Glutamatergic neuron (in vitro differentiated cells): ENCODE measurements around the gene NCF2. TPM values are rescaled to one million over a fixed set of nuclear protein-coding genes. Genes with fewer than 3 reads are reported as not detected.

ENCODE experiments used
- DNase-seq: peaks from one replicate; pipeline ENCODE4 v3.0.0; 2022
- H3K27ac Mint-ChIP-seq: one replicate; pipeline ENCODE4 v1.8.0; 2020; ENCODE audit warnings: mild to moderate bottlenecking, mixed read lengths, inconsistent platforms; ENCODE audit not compliant: unreplicated experiment
- H3K27me3 Mint-ChIP-seq: one replicate; pipeline ENCODE4 v1.8.0; 2020; ENCODE audit warnings: mild to moderate bottlenecking, moderate library complexity, mixed read lengths, inconsistent platforms; ENCODE audit not compliant: unreplicated experiment
- H3K36me3 Mint-ChIP-seq: one replicate; pipeline ENCODE4 v1.8.0; 2020; ENCODE audit warnings: mild to moderate bottlenecking, mixed read lengths, inconsistent platforms; ENCODE audit not compliant: unreplicated experiment
- H3K4me1 Mint-ChIP-seq: one replicate; pipeline ENCODE4 v1.8.0; 2020; ENCODE audit warnings: mild to moderate bottlenecking, low read depth, mixed read lengths, inconsistent platforms; ENCODE audit not compliant: unreplicated experiment
- H3K4me3 Mint-ChIP-seq: one replicate; pipeline ENCODE4 v1.8.0; 2020; ENCODE audit warnings: mild to moderate bottlenecking, mixed read lengths, inconsistent platforms; ENCODE audit not compliant: unreplicated experiment
- H3K9me3 Mint-ChIP-seq: one replicate; pipeline ENCODE4 v1.8.0; 2020; ENCODE audit warnings: mild to moderate bottlenecking, moderate library complexity, mixed read lengths, inconsistent platforms; ENCODE audit not compliant: unreplicated experiment
- total RNA-seq: library from RNA; stranded (reverse); fragmentation: NEBNext Ultra II Directional; extraction: Animal tissue kit (Norgen Biotek cat#: 25700); gene quantifications from one replicate; pipeline ENCODE4 v1.2.1, GENCODE V29; 2021; ENCODE audit not compliant: unreplicated experiment
- TF ChIP-seq, protein P1 (sequence below): fragments of 200-600 bp; sonication (generic); IDR thresholded peaks from one replicate; pipeline ENCODE4 v1.5.0; 2021; ENCODE audit not compliant: partially characterized antibody, unreplicated experiment

The NCF2 gene
- total RNA-seq, 1 donor from 2014 or later = not detected

DNA sequence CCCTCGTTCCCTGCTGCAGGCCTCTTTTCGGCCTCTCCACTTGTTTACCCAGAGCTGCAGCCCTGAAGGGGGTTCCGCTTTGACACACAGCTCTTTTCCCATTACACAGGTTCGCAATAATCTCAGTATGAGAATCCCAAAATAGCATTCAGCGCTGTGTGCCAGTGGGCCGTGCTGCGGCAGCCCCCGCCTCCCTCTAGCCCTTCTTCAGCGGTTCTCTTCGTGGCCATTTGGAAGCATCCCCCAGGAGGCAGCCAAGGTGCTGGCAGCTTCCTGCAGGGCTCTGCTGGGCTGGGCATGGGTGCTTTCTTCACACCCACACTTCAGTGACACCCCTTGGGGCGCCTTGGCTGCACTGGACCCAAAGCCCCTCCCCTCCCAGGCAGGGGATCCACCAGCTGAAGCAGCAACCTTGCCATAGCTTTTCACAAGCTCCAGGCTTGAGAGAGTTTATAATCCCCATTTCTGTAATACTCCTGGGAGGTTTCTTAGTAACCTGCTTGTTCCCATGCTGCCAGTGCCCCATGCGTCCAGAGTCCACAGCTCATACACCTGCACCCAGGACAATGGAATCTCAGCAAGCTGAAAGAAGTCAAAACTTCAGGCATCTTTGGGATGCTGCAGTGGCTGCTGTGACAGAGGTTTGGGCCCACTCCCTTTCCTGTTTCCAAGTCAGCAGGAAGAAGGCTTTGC is 8.1 kb downstream of the NCF2 start:
- Mint-ChIP-seq H3K27me3 (peaks cover 3% of the 10 kb centered on the region), H3K36me3 (no peaks in the 10 kb centered on the region), H3K9me3 (peaks cover 1% of the 10 kb centered on the region), H3K4me3 (no peak overlapping the region), H3K4me1 (peaks cover 7% of the 10 kb centered on the region), H3K27ac (no peak overlapping the region)
- TF ChIP-seq, protein P1, sequence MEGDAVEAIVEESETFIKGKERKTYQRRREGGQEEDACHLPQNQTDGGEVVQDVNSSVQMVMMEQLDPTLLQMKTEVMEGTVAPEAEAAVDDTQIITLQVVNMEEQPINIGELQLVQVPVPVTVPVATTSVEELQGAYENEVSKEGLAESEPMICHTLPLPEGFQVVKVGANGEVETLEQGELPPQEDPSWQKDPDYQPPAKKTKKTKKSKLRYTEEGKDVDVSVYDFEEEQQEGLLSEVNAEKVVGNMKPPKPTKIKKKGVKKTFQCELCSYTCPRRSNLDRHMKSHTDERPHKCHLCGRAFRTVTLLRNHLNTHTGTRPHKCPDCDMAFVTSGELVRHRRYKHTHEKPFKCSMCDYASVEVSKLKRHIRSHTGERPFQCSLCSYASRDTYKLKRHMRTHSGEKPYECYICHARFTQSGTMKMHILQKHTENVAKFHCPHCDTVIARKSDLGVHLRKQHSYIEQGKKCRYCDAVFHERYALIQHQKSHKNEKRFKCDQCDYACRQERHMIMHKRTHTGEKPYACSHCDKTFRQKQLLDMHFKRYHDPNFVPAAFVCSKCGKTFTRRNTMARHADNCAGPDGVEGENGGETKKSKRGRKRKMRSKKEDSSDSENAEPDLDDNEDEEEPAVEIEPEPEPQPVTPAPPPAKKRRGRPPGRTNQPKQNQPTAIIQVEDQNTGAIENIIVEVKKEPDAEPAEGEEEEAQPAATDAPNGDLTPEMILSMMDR = no peak
- no peak for DNase-seq

DNA sequence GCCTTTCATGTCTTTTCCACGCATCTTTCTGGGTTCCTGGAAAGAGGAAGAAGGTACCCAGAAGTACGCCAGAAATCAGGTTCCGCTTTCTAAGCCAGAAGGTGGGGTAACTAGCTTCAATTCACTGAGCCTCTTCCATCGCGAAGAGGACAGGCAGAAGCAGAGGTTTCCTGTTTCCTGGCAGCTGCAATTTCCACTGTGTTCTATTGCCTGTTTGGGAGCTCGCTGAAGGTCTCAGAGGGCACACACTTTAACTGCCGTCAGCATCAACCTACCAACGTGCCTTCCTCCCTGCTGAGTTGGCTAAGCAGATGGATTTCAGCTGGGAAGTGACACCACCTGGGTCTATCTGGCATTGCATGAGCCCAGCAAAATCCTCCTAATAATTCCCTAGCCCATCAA is 10.0 kb downstream of the NCF2 start:
- Mint-ChIP-seq H3K4me3 (no peak overlapping the region), H3K4me1 (peaks cover 15% of the 10 kb centered on the region), H3K36me3 (no peaks in the 10 kb centered on the region), H3K27me3 (peaks cover 2% of the 10 kb centered on the region), H3K9me3 (peaks cover 1% of the 10 kb centered on the region), H3K27ac (no peak overlapping the region)
- DNase-seq = no peak
- TF ChIP-seq, protein P1 = no peak

DNA sequence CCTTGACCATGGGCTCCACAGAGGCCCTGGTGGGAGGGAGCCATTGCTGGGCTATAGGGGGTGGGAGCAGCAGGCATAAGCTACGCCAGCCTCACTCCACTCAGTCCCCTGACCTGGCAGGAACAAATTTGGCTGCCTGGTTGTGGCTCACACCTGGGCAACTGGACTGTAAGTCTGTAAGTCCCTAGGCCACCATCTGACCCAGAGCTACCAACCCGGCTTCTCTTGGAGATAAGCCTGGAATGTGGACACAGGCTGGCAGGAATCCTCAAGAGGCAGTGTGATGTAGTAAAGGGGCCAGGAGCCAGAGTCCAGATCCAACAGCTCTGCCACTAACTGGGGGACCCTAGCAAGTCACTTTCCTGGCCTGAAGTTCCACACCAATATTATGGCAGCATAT is 11.4 kb downstream of the NCF2 start:
- H3K36me3 Mint-ChIP-seq = no peaks in the 10 kb centered on the region
- no peak overlapping the region for H3K4me3 Mint-ChIP-seq
- TF ChIP-seq, protein P1 = no peak
- H3K27me3 Mint-ChIP-seq = peaks cover 4% of the 10 kb centered on the region
- no peak for DNase-seq
- no peak overlapping the region for H3K27ac Mint-ChIP-seq
- peaks cover 1% of the 10 kb centered on the region for H3K9me3 Mint-ChIP-seq
- peaks cover 17% of the 10 kb centered on the region for H3K4me1 Mint-ChIP-seq

DNA sequence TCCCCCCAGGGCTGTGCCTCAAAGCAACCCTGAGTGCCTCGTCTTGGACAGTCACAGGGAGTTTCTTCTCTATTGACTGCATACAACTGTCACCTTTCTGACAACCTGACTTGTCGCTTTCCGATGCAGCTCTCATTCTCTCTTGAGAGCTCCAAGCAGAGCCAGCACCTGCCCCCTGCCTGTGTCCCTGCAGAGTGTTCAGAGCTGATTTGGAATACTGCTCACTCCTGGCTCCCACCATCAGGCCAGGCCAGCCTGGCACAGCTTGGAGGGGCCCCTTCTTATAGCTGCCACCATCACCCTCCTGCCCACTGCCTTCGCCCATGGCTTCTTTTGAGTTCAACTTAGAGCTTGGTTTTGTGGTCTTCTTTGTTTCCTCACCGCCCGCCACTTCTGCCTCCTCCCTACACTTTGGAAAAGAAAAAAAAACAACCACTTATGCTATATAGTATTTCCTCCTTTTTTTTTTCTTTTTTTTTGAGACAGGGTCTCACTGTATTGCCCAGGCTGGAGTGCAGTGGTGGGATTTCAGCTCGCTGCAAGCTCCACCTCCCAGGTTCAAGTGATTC is 12.3 kb downstream of the NCF2 start:
- Mint-ChIP-seq H3K4me1 (peaks cover 17% of the 10 kb centered on the region), H3K27me3 (peaks cover 2% of the 10 kb centered on the region), H3K36me3 (no peaks in the 10 kb centered on the region), H3K9me3 (no peaks in the 10 kb centered on the region), H3K4me3 (no peak overlapping the region), H3K27ac (peak overlapping the region; percentile 44)
- DNase-seq = no peak
- TF ChIP-seq, protein P1 = no peak

DNA sequence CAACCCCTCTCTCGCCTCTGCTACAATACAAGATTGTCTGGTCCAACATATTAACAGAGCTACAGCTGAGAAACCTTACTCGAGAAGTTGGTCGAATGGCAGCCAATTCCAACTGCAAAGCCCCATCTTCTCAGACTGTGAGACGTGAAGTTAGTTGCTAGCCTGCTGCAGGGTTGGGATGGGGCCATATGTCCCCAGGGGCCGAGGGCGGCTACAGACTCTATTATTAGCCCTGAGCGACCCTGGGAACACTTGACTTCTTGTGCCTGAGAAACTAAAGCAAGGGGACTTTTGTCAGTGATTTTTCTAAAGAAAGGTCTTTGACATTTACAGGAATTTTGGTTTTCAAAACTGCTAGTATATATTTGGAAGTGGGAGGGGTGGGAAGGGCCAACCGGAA is 13.7 kb downstream of the NCF2 start:
- TF ChIP-seq, protein P1 = no peak
- Mint-ChIP-seq H3K4me1 (peaks cover 17% of the 10 kb centered on the region), H3K27me3 (peaks cover 4% of the 10 kb centered on the region), H3K27ac (no peak overlapping the region), H3K36me3 (no peaks in the 10 kb centered on the region), H3K4me3 (no peak overlapping the region), H3K9me3 (no peaks in the 10 kb centered on the region)
- peak; percentile 59 for DNase-seq
